HG03025 (cell line): ENCODE measurements around the gene VSIG10L.

Source experiments
- ATAC-seq: cut with Tn5 transposase; IDR thresholded peaks from one replicate; pipeline ENCODE4 v1.9.1; 2021; ENCODE audit warnings: mild to moderate bottlenecking, moderate library complexity; ENCODE audit not compliant: unreplicated experiment, low FRiP score

Gene VSIG10L

GRCh38 chr19:51365965-51366388 lies 24.0 kb upstream of the VSIG10L start, which contains the start of gene ETFB:
Gene ETFB, minus strand, starts transcription at chr19:51366388. Its CDS starts 62 bp downstream, at chr19:51366326.
- ATAC-seq, result no peak

DNA sequence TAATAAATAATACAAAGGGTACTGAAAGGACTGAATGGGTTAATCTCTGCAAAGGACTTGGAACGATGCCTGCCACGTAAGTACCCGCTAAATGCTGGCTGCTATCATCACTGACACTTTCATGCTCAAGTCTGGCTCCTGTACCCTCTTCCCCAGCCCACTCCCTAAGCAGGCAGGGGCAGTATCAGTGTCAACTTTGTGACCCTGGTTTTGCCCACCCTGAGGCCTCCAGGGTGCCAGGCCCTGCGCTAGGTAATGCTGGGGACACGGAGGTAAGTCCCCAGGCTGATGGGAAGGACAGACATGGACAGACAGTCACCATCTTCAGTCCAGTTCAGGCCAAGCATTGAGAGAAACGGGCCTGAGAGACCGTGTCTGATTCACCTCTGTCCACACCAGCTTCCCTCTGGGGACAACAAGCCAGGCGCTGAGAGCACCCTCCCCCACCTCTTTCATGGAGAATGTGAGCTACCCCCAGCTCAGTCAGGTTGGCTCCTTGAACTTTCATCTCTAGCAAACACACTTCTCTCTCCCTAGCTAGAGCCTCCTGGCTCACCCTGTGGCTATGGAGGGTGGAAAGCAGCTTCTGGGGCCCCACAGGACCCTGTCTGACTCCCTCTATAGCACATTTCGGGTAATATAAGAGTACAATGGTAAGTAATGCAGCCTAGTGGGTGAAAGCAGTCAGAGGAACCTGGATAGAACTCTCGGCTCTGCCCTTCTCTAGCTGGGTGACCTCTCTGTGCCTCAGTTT lies 23.4 kb upstream of the VSIG10L start:
- ATAC-seq, result no peak

DNA sequence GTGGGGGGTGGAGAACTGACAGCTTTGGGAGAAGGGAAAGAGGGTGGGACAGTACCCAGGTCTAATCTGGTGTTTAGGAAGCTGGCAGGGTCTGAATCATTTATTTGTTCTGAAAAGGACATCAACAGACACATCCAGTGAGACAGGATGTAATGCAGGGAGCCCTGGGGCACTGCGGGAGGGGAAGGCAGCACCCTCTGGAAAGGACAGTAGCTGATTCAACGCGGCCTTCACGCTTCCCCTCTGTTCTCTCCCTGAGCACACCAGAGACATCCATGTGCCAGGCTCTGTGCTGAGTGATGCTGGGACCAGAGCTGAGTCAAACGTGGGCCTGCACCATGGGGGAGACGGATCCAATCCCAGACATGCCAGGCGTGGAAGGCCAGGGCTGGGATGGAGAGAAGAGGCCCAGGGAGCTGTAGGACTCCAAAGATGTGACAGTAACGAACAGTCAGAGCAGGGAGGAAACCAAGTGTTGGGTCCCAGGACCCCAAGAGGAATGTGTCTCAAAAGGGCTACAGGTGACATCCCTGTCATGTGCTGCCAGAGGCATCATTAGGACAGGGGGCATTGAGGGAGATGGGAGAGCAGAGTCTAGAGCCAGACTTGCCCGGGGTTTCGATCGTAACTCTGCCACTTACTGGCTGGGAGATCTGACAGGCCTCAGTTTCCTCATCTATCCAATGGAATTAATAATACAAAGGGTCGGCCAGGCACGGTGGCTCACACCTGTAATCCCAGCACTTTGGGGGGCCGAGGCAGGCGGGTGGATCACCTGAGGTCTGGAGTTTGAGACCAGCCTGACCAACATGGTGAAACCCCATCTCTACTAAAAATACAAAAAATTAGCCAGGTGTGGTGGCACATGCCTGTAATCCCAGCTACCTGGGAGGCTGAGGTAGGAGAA lies 22.5 kb upstream of the VSIG10L start:
- no peak for ATAC-seq

- no peak for ATAC-seq
Observed at GRCh38 chr19:51361239-51361638, 19.3 kb upstream of the VSIG10L start.

- no peak for ATAC-seq
Observed at GRCh38 chr19:51359294-51359693, 17.4 kb upstream of the VSIG10L start.

GRCh38 chr19:51357952-51358351 lies 16.0 kb upstream of the VSIG10L start:
- ATAC-seq, result no peak

GRCh38 chr19:51356159-51356801 lies 14.3 kb upstream of the VSIG10L start:
- ATAC-seq, result no peak

DNA sequence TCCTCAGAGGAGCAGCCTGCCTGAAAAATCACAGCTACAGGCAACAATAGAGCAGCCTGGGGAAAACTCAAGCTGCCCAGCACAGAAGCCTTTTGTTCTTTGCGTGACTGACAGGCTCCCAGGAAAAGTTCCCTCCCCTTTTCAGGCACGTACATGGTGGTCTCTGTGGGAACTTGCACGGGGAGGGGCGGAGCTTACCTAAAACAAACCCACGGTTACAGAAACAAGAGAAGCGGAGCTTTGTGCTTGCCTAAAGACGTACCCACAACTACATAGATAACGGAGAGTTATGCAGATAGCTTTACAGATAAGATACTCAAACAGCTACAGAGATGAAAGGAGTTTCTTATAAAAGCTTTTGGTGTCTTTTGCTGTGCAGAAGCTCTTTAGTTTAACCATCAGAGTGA lies 12.8 kb upstream of the VSIG10L start:
- no peak for ATAC-seq

- no peak for ATAC-seq
Observed at GRCh38 chr19:51354103-51354741, 12.3 kb upstream of the VSIG10L start.

DNA sequence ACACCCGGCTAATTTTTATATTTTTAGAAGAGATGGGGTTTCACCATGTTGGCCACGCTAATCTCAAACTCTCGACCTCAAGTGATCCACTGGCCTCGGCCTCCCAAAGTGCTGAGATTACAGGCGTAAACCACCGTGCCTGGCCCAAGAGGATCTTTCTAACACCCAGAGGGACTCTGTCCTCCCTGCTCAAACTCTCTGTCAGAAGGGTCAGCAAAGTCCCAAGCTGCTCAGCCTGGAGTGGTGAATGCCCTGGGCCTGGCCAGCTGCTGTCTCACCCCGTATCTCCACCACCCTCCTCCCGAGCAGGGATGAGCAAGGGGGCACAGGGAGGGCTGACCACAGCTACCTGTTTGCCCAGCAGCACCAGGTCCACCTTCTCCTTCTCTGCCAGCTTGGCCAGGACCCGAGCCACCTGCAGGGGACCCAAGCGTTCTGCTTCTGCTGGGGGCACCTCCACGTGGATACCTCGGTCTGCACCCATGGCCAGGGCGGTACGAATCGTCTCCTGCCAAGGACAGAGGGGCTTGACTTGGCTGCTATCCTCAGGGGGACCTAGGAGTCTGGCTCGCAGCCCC lies 10.9 kb upstream of the VSIG10L start:
- no peak for ATAC-seq

DNA sequence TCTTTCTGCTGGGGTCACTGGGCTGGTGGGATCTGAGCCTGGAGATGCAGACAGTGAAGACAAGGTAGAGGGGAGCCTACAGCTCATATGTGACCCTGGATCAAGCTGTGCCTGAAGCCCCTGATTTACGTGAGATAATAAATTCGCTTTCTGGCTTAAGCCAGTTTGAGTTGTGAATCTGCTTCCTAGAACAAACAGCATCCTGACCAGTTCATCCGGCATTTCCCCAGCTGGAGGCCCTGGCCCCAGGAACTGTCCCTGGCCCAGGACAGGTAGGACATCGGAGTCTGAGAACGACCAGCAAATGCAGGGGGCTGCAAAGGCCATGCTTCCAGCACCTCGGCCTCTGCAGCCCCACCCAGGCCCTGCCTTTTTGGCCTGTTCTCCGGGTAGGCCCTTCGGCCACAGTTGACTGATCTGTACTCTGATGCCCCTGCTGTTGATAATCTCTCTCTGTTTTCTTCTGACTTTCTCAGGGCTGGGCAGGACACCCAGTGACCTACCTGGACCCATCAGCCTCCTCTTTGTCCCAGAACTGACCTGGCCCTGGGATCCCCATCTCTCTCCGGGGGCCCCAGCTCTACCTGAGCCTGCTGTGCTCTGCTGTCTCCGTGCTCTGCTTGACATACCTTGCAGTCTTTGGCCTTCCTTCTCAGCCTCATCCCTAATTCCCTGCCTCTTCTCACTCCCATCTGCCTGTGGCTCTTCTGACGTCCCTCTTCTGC lies 9.5 kb upstream of the VSIG10L start:
- ATAC-seq, result no peak

DNA sequence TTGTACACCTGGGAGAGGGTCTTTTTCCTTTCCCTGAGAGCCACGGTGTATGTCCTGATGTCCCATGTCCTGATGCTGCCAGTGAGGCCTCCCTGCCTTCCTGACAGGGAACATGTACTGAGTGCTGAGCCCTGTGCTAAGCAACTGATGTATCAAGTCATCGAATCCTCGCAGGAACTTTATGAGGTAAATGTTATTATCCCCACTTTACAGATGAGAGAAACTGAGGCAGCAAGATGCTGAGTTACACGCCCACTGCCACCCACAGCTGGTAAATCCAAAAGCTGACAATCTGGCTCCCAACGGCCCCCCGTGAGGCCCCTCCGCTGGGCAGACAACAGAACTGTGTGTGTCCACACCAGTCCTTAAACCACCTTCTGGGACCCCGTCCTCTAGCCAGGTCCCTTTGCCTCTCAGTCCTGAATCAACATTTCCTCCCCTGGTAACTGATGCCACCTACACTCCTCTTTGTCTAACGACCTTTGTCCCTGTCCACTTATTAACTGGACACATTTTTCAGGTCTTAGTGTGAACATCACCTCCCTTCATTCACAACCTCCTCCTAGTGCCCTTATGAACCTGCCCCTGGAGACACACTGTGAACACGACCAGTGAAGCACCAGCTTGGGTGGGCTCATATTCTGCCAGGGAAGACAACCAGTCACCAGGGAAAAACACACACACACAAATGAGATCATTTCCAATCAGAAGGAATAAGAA lies 5.4 kb upstream of the VSIG10L start:
- no peak for ATAC-seq

- no peak for ATAC-seq
Observed at GRCh38 chr19:51346742-51347141, 4.8 kb upstream of the VSIG10L start.

DNA sequence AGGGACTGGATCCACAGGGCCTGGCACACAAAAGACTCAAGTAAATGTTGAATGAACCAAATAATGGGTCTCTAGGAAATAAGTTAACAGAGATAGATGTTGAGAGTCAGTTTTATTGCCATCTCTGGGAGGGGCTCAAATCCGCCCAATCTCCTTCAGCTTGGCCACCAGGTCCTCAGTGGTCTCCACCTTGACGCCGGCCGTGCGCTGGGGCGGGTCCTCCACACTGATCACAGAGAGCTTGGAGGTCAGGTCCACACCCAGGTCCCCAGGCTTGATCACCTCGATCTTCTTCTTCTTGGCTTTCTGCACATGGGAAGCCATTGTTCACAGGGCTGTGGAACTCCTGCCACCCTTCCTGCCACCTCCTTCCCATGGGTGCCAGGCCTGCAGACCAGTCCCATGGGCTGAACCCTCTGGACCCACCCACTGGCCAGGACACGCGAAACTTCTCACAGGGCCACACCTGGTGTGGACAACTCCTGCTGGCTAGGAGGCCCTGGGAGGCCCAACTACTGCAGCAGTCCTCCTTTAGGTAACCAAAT lies 3.2 kb upstream of the VSIG10L start:
- no peak for ATAC-seq

DNA sequence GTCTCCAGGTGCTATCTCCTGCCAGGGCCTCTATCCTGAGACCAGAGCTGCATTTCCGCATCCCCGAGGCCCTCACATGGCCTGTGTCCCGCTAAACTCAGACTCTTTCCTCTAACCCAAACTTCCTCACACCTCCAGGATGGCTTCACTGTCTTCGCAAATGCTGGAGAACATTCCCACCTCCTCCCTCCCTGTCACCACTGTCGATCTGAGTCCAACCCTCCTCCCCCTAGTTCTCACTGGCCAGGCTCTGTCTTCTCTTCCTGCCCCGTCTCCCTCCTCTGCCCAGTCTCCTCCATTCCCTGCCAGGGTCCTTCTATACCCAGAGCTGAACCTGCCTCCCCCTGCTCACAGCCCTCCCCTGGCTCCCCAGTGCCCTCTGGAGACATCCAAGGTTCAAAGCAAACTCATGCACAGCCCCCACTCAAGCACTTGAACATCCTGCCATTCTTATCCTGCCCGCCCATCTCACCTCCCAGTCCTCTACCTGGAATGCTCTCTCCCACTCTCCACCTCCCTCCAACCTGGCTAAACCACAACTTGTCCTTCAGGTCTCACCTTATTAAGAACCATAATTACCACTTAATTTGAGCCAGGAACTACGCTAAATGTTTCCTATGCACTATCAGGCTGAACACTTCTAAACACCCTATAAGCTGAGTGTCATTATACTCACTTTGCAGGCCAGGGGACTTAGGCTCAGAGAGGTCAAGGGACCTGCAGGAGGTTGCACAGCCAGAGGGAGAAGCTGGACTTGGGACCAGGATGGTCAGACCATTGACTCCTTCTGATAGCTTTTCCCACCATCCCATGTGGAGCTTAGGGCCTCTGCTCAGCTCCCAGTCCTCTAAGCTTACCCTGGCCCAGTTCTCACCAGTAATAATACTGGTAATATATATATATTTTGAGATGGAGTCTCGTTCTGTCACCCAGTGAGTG lies 961 bp upstream of the VSIG10L start:
- no peak for ATAC-seq

- ATAC-seq, result no peak
Observed at GRCh38 chr19:51341066-51341465, 873 bp downstream of the VSIG10L start.
